ENCODE results near the gene DAB1.
A peak's percentile ranks its signal among the peaks of the same experiment; 100 is the strongest.

The DAB1 gene

DNA sequence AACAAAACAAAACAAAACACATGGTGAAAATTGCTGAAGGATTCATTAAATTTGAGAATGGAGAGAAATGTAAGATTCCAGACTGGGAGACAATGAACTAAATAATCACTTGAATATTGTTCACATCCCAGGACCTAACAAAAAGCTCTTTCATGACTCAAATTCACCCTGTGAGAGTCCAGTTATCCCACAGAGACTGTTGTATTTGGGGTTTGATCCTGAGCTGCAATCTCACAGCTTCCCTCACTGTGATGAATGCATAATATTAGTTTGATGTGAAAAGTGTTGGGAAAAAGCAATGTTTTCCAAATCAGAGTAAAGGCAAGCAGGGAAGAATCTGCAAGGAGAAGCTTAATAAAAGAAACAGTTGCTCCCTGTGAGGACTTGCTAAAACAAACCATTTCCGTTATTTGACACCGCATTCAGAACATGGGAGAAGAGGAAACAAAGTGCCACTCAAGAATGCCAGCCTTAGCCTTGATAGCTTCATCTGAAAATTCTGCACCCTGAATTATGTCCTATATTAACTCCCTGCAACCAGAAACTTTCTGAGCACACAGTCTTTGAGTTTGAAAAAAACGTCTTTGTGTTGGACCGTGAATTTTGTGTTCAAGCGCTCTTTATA lies 208.8 kb downstream of the DAB1 start:
- peak; percentile 8 for DNase-seq

GRCh38 chr1:57210881-57211280 lies 213.0 kb downstream of the DAB1 start:
- DNase-seq: no peak

GRCh38 chr1:57209495-57209894 lies 214.4 kb downstream of the DAB1 start:
- DNase-seq: no peak

DNA sequence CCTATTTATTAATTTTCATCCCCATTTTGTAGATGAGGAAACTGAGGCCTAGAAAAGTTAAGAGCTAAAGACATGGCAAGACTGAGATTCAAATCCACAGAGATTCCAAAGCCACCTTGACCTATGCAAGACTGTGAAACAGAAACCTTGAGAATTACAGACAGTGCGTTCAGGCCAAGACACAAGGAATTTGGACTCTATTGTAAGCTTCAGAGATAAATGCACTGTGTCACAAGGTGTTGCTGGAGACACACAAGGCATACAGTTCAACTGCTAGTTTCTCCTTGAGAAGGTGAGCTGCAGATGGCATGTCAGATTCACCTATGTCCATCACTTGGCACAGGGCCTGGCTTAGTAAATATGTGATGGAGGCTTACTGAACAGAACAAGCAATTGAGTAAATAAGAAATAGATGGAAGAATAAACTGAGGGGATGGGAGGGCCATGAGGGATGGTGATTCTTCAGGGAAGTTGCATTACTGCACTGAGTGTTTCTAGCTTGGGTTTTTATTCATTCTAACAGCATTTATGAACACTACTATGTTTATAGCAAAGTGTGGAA lies 215.0 kb downstream of the DAB1 start:
- DNase-seq: no peak

GRCh38 chr1:57206038-57206437 lies 217.8 kb downstream of the DAB1 start:
- DNase-seq: no peak

- DNase-seq: no peak
Observed at GRCh38 chr1:57204942-57205787, 218.7 kb downstream of the DAB1 start.

- no peak for DNase-seq
Observed at GRCh38 chr1:57204091-57204490, 219.8 kb downstream of the DAB1 start.

DNA sequence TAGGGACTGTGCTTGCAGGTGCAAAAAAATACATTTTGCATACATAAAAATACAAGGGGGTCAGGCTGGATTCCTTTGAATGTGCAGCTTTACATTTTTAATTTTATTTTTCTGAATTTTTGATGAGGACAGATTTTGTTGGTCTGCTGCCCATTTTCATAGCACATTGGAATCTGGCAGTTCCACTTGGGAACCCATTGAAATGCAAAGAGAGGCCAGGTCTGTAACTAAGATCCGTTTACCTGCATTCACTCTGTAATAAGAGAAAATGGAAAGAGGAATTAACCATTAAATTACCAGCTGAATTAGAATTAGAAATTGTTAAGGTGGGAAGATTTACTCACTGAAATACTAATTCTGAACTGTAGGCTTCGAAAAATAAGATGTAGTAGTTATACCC lies 221.6 kb downstream of the DAB1 start:
- no peak for DNase-seq

DNA sequence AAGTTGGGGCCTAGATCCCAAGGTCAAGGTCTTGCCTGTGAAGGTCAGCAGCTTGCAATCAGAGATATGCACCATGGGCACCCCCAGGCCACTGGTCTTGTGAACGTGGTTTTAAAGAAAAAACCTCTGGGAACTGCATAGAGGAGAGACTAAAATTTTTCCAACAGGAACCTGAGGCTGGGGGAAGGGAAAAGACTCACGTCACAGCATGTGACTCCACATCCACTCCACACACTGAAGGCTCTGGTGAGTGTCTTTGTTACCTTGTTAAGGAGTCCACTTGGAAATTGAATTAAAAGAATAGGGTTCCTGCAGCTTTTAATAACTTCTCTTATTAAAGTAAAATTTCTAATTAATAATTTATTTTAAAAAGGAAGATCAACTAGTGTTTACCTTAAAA lies 224.9 kb downstream of the DAB1 start:
- DNase-seq: no peak

- DNase-seq: no peak
Observed at GRCh38 chr1:57195436-57195941, 228.4 kb downstream of the DAB1 start.

DNA sequence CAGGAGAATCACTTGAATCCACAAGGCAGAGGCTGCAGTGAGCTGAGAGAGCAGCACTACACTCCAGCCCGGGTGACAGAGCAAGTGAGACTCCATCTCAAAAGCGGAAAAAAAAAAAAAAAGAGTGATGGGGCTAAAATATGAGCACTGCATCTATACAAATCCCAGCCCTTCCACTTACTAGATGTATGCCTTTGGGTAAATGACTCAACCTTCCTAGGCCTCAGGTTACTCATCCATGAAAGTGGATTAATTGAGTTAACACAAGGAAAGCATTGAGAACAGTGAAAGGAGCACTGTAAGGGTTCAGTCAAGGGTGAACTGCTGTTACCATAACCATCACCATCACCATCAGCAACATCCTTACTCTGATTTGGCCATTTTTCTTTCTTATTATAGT lies 231.6 kb downstream of the DAB1 start:
- no peak for DNase-seq

DNA sequence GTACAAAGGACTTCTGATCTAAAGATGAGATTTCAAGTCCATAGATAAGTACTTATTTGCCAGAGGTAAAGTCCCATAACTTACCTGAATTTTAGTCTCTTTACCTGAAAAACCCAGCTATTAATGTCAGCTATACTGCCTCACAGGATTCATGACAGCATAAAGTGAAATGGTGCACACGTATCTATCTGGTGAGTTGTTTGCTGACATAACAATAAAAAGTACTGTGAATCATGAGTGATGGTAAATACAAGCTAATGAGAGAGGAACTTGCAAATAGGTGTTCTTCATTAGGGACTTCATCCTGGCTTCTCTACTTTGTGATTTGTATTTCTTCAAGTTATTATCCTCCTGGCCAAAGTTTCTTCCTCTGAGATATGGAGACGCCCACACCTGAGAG lies 233.0 kb downstream of the DAB1 start:
- DNase-seq: no peak

GRCh38 chr1:57188168-57188567 lies 235.7 kb downstream of the DAB1 start:
- DNase-seq: no peak

DNA sequence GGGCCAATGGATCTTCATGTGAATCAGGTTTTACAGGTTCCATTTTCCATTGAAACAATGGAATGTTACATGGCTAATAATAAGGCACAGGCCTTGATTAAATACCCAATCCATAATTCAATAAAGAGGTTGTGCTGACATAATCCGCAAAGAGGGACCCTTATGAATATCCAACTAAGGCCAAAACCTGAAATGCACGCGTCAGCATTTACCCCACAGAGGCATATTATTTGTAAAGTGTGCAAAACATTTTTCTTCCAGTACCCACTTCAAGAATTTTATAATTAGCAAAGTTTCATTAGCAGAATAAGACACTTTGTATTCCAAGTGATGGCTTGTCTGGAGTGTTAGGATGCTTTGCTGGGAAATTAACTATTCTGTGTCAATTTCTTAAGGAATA lies 237.4 kb downstream of the DAB1 start:
- DNase-seq: no peak

- DNase-seq: no peak
Observed at GRCh38 chr1:57179001-57179400, 244.9 kb downstream of the DAB1 start.

DNA sequence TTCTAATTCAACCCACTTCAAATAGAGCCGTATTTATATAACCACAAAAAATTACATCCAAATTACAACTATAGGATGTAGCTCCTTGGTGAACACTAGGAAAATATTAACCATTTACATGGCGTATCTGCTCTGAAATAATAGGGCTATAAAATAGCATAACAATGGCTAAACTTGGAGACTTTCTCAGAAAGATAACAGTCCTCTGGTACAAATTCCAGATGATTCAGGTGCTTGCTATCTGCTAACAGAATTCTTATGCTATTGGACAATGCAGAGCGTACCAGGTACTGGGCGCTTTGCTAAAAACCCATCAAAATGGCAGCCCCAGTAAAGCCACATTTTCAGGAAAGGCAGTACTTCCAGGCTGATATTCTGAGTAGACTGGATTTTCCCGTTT lies 248.4 kb downstream of the DAB1 start:
- DNase-seq: no peak

DNA sequence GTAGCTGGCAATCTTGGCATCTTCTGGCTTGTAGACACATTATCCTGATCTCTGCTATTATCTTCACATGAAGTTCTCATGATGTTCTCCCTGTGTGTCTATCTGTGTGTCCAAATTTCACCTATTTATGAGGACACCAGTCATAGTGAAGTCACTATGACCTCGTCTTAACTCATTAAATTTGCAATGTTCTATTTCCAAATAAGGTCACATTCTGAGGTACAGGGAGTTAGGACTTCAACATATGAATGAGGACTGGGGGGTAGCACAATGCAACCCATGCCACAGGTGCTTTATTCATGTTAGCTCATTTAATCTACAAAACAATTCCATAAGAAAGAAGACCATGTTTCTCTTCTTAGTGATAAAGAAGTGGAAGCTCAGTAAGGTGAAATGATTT lies 251.8 kb downstream of the DAB1 start:
- no peak for DNase-seq

- DNase-seq: no peak
Observed at GRCh38 chr1:57167997-57168396, 255.9 kb downstream of the DAB1 start.

DNA sequence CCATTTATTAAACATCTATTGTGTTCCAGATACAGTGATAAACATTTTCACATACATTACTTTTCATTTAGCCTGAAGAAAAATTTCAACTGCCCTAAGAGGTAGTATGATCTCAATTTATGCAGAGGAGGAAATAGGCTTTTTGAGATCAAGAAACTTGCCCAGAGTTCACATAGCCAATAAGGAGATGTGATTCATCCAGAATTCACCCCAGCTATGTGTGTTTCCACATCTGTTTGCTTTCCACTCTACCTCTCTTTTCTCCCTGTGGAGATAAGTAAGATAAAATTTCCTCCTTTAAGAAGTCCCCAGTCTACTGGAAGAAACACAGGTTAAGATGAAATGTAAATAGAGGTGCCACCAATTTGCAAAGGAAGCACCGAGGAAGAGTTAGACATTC lies 258.3 kb downstream of the DAB1 start:
- DNase-seq: no peak

GRCh38 chr1:57164584-57164983 lies 259.3 kb downstream of the DAB1 start:
- DNase-seq: no peak

GRCh38 chr1:57163789-57164188 lies 260.1 kb downstream of the DAB1 start:
- no peak for DNase-seq

DNA sequence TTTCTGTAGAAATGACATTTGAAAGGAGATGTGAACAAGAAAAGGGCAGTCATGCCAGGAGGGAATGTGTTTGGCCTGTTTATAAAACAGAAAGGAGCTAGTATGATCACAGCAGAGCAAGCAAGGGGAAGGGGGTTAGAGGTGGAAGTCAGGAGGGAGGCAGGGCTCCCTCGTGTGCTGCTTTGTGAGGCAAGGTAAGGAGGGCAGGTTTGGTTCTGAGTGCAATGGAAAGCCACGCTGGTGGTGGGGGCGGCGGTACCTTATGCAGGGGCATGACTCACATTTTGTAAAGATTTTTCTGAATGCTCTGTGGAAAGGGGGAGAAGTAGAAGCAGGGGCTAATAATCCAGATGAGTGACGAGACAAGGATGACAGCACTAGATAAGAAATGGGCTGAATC lies 260.5 kb downstream of the DAB1 start:
- DNase-seq: no peak

- DNase-seq: no peak
Observed at GRCh38 chr1:57162607-57163261, 261.1 kb downstream of the DAB1 start.

Data from fibroblast of skin of back (primary cell).